ENCODE results near the gene WNT9A.

The WNT9A gene

DNA sequence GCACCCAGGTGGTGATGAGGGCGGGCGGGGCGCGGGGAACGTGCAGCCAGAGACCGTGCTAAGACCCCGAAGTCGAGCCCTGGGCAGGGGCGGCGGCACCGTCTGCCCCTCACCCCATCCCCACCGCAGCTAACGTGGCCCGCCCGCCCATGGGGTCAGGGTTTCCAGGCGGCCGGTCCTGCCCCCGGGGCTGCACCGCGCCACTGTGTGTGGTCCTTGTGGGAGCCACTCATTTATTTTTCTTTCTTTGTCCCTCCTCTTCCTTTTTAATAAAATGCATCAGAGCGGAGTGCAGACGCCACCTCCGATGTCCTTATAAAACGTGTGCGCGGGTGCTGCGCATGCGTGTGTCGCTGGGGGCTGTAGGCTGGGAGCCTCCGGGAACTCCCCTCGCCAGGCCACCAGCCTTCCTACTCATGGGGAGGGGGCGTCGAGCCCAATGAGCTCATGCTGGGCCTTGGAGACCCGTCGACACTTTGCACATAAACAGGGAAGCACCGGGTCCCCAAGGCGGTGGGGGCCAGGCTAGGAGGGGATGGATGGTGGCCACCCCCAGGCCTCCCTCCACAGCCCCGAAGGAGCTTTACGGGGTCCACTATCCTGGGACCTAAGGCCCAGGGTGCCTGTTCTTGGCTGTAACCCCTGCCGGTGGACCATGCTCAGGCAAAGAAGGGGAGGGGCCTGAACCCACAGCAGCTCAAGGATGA, 59.9 kb downstream of the WNT9A start:
- TF ChIP-seq GATA2 (IDR thresholded peaks at IDR 0.05; ENCODE audit: low read depth, low read length), result no peak
- no peak for TF ChIP-seq GATA3 (IDR thresholded peaks at IDR 0.05; ENCODE audit: low read depth, low read length)

DNA sequence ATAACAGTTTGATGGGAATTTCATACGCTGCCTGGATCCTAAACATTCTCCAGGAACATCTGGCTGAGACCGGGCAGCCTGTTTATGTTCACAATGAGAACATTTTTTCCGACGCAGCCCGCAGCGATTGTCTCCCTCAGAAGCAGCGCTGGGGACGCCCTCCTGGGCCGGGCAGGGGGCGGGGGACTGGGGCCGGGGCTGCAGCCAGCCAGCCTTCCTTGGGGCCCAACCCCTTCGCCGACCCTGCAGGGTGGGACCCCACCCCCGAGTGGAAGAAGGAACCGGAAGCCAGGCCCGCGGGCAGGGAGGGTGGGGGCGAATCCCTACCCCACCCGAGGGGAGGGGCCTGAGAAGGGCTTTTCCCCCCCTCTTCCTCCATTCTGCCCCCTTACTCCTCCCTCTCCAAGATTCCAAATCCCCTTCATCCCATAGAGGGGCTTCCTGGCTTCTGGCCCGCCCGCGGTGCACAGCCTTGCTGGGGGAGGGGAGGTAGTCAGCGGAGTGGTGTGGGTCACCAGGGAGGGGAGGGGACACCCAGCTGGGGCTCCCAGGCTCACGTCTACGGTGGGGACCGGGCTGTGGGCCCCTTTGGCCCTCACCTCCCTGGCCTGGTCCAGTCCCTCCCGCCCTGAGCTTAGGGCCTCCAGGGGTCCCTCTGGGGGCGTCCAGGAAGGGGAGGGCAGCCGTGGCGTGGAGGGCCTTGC, 60.6 kb downstream of the WNT9A start:
- no peak for TF ChIP-seq GATA3 (IDR thresholded peaks at IDR 0.05; ENCODE audit: low read depth, low read length)
- no peak for TF ChIP-seq GATA2 (IDR thresholded peaks at IDR 0.05; ENCODE audit: low read depth, low read length)

DNA sequence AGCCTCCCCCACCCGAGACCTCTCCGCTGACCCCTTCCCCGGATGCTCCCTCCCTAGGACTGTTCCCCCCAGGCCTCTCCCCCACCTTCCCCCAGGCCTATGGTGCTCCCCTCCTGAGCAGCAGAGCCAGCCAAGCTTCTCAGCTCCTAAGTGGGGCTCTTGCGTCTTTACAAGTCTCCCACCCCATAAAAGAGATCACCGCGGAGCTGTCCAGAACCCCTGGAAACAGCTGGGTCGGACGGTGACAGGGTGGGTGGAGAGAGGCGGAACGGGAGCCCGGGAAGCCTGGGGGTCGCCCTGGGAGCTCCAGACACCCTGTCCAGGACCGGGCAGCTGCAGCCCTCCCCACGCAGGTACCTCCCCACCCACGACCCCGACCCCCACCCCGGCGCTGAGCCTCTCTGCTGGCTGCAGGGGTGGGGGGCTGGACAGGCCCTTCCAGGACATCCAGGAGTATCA, 61.2 kb downstream of the WNT9A start:
- TF ChIP-seq GATA2 (IDR thresholded peaks at IDR 0.05; ENCODE audit: low read depth, low read length) (no peak), GATA3 (IDR thresholded peaks at IDR 0.05; ENCODE audit: low read depth, low read length) (no peak)

DNA sequence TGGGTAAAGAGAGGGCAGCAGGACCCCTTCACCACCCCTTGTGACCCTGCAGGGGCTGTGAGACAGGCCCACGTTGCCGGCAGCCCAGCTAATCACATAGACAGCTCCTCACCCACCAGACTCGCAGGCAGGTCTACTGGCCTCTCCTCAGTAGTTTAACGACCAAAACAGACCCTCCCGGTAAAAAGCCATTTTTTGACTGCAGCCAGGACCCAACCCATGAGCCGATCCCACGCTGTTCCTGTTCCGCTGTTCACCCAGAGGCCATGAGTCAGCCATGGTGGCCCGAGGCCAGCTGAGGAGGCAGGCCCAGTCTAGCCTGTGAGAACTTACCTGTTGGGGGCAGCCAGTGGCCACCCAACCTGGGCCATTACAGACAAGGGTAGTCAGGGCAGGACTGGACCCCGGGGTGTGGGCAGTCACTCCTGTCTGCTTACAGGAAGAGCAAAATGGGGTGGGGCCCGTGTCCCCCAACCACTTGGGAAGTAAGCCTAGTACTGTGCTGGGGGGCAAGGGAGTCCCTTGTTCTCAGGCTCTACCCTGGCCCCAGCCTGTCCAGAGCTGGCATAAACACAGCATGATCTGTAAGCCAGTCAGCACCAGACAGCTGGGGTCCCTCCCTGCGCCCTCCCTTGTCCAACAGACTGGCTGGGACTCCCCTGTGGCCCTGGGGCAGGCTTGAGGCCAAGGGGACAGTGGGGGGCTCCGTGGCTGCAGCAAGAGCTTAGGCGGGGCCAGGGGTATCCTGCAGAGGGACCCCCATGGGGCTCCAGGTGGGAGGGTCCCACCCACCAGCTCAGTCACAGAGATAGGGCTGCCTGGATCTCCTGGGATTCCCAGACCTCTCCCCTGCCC, 61.9 kb downstream of the WNT9A start:
- TF ChIP-seq GATA2 (IDR thresholded peaks at IDR 0.05; ENCODE audit: low read depth, low read length) (no peak), GATA3 (IDR thresholded peaks at IDR 0.05; ENCODE audit: low read depth, low read length) (no peak)

GRCh38 chr1:227885135-227885647, 62.5 kb downstream of the WNT9A start:
- TF ChIP-seq GATA3 (IDR thresholded peaks at IDR 0.05; ENCODE audit: low read depth, low read length) (no peak), GATA2 (IDR thresholded peaks at IDR 0.05; ENCODE audit: low read depth, low read length) (no peak)

- TF ChIP-seq GATA2 (IDR thresholded peaks at IDR 0.05; ENCODE audit: low read depth, low read length) (no peak), GATA3 (IDR thresholded peaks at IDR 0.05; ENCODE audit: low read depth, low read length) (no peak)
Observed at GRCh38 chr1:227884370-227885134, 63.2 kb downstream of the WNT9A start.

GRCh38 chr1:227883641-227884301, 64.0 kb downstream of the WNT9A start:
- TF ChIP-seq GATA2 (IDR thresholded peaks at IDR 0.05; ENCODE audit: low read depth, low read length) (no peak), GATA3 (IDR thresholded peaks at IDR 0.05; ENCODE audit: low read depth, low read length) (no peak)

DNA sequence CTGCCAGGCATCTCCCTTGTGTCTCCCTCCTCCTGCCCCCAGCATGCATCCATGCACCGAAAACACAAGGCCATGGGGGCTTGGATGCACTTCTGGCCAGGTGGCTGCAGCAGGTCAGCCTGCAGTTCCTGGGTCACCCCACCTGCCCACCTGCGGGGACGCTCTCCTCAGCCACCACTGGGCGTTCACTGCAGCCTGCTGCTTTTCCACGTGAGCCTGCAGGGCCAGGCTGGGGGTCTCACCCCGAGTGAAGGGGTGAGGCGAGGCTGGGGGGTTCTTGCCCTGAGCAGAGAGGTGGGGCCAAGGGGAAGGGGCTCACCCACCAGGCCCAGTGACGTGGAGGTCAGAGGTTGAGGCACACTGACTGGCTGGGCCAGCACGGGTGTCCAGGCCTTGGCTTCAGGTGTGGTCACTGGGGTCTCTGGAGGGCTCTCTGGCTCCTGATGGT, 64.6 kb downstream of the WNT9A start:
- TF ChIP-seq GATA3 (IDR thresholded peaks at IDR 0.05; ENCODE audit: low read depth, low read length), result no peak
- no peak for TF ChIP-seq GATA2 (IDR thresholded peaks at IDR 0.05; ENCODE audit: low read depth, low read length)

DNA sequence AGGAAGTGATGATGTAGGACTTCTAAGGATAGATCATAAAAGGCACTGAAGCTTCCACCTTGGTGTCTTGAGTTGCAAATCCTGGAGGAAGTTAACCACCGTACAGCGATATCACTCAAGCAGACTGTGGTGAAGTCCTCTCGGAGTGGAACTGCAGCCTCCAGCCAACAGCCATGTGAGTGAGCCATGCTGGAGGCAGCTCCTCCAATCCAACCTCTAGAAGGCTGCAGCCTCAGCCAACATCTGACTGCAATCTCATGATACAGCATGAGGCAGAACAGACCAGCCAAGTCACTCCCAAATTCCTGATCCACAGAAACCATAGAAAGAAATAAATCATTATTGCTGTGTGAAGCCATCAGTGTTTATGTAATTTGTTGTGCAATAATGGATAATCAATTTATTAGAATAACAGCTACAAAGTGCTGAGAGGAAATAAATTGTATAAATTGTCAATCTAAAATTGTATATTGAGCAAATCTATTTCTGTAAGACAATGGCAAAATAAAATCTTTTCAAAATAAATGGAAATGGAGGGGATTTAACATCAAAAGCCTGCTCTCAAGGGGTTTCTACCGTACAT, 67.3 kb downstream of the WNT9A start:
- no peak for TF ChIP-seq GATA3 (IDR thresholded peaks at IDR 0.05; ENCODE audit: low read depth, low read length)
- no peak for TF ChIP-seq GATA2 (IDR thresholded peaks at IDR 0.05; ENCODE audit: low read depth, low read length)

- TF ChIP-seq GATA2 (IDR thresholded peaks at IDR 0.05; ENCODE audit: low read depth, low read length) (no peak), GATA3 (IDR thresholded peaks at IDR 0.05; ENCODE audit: low read depth, low read length) (no peak)
Observed at GRCh38 chr1:227870366-227870765, 77.4 kb downstream of the WNT9A start.

- TF ChIP-seq GATA3 (IDR thresholded peaks at IDR 0.05; ENCODE audit: low read depth, low read length), result no peak
- no peak for TF ChIP-seq GATA2 (IDR thresholded peaks at IDR 0.05; ENCODE audit: low read depth, low read length)
Observed at GRCh38 chr1:227869851-227870305, 77.9 kb downstream of the WNT9A start.

GRCh38 chr1:227869279-227869842, 78.4 kb downstream of the WNT9A start:
- no peak for TF ChIP-seq GATA2 (IDR thresholded peaks at IDR 0.05; ENCODE audit: low read depth, low read length)

All from SH-SY5Y (cell line).